Limb (tissue), 2 donors: Measurements from ENCODE around the gene TMEM59L.
A peak's percentile ranks its signal among the peaks of the same experiment; 100 is the strongest.
"Not testable (repeated sequence)": the region's sequence is repeated elsewhere in the genome, so short reads cannot be mapped to it uniquely, and the experiment has no call there.

Experiments used
- DNase-seq, 2 donors: peaks; one replicate each; pipeline ENCODE4 v3.0.0-alpha.2; 2016; ENCODE audit errors: extremely low spot score in 2 of 2

The TMEM59L gene

DNA sequence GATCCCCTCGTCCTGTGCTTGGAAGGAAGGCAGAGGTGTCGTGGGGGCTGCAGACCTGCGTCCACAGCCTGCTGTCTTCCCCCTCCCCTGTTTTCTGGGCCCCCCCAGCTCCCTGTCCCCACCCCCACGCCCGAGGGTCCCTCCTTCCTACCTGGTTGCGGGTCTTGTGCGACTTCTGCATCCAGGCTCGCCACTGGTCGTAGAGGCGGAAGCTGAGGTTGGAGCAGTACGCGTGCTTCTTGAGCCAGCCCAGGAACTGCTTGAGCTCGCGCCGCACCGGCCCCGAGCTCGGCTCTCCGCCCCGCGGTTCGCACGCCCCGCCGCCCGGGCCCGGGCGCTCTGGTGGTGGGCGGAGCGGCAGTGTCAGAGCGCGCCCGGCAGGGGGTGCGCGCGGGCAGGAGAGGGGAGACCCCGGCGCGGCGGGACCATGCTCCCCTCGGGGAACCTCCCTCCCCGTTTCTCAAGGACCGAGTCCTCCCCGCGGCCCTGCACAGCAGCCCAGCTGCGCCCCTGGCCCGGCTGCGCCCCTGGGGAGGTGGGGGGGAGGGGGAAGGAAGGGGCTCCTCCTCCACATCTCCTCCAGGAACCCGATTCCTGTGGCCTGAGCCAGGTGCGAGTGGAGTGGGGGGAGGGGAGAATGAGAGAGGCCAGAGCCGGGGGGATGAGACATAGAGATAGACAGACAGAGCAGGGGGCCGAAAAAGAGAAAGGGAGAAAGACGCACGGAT, 18.4 kb upstream of the TMEM59L start:
- DNase-seq = peak; percentile 68 to 90

DNA sequence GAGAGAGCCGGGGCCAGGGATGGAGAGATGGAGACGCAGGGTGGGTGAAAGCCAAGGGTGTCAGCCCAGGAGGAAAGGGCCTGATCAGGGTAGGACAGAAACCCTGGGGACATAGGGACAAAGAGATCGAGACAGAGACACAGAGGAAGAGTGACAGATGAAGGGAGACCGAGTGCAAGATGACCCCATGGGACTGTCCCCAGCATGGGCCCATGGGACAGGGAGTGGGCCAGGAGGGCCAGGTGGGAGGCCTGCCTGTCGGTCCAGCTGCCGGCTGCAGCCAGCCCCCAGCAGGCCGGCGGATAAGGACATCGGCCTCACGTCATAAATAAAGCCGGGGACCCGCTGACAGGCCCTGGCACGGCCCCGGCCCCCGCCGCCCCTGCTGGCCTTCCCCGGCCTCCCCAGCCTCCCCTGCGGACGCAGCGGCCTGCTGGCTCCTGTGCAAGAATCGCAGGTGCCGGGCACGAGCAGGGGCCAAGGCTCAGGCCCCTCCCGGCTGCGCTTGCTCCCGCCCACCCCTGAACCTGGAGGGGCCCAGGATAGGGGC, 17.8 kb upstream of the TMEM59L start:
- DNase-seq = no peak

- DNase-seq = no peak
Measured at GRCh38 chr19:18595475-18595874, 17.2 kb upstream of the TMEM59L start.

DNA sequence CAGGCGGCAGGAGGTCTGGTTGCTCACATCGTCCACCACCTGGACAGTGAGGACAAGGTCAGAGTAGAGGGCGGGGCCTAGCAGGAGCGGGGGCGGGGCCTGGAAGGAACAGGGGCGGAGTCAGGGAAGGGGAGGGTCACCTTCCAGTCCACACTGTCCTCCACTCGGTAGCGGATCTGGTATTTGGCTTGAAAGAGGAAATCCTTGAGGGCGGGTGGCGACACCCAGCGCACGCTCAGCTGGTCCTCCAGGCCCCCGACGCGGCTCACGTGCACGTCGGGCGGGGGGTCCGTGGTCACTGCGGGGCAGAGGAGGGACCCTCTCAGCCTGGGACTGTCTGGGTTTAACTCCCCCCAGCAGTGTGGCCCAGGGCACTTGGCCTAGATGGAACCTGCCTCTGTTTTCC, 15.9 kb upstream of the TMEM59L start:
- DNase-seq = no peak

- DNase-seq = no peak
Measured at GRCh38 chr19:18597809-18598660, 14.6 kb upstream of the TMEM59L start.

- DNase-seq = no peak
Measured at GRCh38 chr19:18599485-18599884, 13.2 kb upstream of the TMEM59L start.

GRCh38 chr19:18600692-18601397, 11.8 kb upstream of the TMEM59L start:
- DNase-seq = not testable (repeated sequence)

DNA sequence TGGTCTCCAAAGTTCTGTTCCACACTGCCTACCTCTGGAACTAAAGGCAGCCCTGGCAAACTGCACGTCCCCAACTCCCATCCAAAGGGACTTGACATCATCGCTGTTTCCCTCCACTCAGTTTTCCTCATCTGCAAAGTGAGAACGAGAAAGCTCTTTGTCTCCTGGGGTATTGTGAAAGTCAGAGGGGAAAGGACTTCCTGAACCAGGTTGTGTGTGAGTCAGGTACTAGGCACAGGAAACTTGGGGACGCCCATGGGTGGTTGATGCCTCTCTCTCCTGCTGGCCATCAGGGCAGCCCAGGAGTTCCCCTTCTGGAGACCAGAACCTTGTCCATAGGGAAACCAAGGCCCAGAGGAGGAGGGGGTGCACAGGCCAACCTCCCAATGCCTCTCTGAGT, 10.8 kb upstream of the TMEM59L start:
- no peak for DNase-seq

DNA sequence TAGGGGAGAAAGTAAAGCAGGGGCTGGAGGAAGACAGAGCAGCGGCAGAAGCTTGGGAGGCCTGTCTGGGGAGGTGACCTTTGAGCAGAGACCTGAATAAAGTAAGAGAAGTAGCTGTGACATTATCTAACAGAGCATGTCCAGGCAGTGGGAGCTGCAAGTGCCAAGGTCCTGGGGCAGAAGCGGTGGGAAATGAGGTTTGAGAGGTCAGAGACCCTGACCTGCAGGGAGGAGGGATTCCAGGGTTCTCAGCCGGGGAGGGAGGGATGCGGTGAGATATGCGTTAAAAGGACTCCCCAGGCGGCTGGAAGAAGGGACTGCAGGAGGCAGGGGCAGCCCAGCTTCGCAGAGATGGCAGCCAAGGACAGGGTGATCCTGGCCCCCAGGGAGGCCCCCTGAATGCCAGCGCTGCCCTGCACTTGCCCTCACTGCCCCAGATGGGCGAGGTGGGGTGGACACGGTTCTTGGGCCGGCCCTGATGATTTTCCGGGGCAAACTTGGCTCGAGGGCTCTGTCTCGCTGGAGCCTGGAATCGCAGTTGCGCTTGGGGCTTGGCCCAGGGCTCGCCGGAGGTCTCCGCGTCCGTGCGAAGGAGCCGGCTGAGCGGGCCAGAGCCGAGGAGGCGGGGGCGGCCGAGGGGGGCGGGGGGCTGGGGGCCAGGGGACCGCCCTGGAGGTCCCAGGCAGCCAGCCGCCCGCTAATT, 9.3 kb upstream of the TMEM59L start:
- no peak for DNase-seq

- DNase-seq = no peak
Measured at GRCh38 chr19:18603958-18604819, 8.5 kb upstream of the TMEM59L start.

DNA sequence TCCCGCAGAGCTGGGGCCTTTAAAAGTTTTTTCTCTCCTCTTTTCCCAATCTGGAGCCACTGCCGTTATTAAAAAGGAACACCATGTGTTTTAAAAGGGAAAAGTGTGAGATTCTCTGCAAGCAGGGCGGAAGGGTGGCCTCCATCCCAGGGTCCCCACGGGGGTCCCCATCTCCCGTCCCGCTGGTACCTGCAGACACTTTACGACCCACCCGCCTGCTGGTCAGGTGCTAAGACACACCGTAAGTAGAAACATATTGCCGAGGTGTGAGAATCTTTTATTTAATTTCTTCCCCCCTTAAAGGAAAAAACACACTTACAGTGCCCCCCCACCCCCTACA, 7.9 kb upstream of the TMEM59L start:
- DNase-seq = no peak

GRCh38 chr19:18605196-18605545, 7.5 kb upstream of the TMEM59L start:
- DNase-seq = no peak

- DNase-seq = no peak
Measured at GRCh38 chr19:18605546-18606280, 7.0 kb upstream of the TMEM59L start.

GRCh38 chr19:18606281-18607225, 6.1 kb upstream of the TMEM59L start, which contains the start of gene CRLF1:
CRLF1 (minus strand) TSS chr19:18606799; CDS start chr19:18606656, 143 bp downstream.
- DNase-seq = no peak

GRCh38 chr19:18607226-18608101, 5.2 kb upstream of the TMEM59L start:
- no peak for DNase-seq

DNA sequence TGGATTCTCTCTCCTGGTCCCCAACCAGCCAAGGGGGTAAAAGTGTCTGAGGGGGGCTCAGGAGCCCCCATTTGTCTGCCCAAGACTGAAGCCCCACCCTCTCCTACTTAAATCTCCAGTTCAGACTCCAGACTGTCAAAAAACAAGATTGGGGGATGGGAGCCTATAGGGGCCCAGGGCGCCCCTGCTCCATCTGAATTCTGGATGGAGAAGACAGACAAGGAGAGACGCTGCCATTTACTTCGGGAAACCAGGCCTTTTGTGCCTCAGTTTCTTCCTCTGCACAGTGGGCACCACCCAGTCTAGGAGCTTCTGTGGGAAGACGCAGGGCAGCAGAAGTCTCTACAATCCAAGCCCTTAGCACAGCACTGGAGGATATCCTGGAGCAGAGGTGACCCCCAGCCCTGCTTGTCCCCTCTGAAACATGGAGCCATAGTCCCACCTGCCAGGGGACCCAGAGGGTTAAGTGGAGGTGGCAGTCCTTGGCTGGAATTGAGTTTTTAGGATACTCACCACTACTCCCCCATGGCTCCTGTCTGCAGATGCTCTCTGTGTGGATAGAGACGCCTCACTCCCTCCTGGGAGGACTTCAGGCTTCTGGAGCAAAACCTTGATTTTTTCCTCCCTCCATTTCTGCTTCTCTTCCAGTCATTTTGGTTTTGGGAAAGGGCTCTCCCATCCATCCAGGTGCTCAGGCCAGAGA, 4.4 kb upstream of the TMEM59L start:
- no peak for DNase-seq
